DOHH2 (cell line): ENCODE results near the gene BTF3L4.

Experiments
- H3F3A ChIP-seq: fragments of 200-600 bp; sonication (generic), shearing (Covaris generic); 2 replicates; pipeline ENCODE4 v1.6.0; 2016; ENCODE audit warnings: antibody characterized with exemption, mild to moderate bottlenecking; ENCODE audit not compliant: control insufficient read depth, insufficient read depth
- H3K27ac ChIP-seq: fragments of 200-600 bp; sonication (generic); 2 replicates; pipeline ENCODE4 v1.5.1; 2014; ENCODE audit warnings: low read depth, mild to moderate bottlenecking, low read length, moderate library complexity
- H3K27me3 ChIP-seq: fragments of 200-600 bp; sonication (generic); 2 replicates; pipeline ENCODE4 v1.6.1; 2014; ENCODE audit warnings: mild to moderate bottlenecking, low read length, mixed read lengths; ENCODE audit not compliant: control insufficient read depth
- H3K36me3 ChIP-seq: fragments of 200-600 bp; sonication (generic); 2 replicates; pipeline ENCODE4 v1.6.1; 2014; ENCODE audit warnings: mild to moderate bottlenecking, low read length, moderate library complexity, mixed read lengths; ENCODE audit not compliant: control insufficient read depth
- H3K4me1 ChIP-seq: fragments of 200-600 bp; sonication (generic); 2 replicates; pipeline ENCODE4 v1.6.1; 2014; ENCODE audit warnings: mild to moderate bottlenecking, low read length, mixed read lengths; ENCODE audit not compliant: control insufficient read depth
- H3K4me2 ChIP-seq: fragments of 200-600 bp; sonication (generic); 2 replicates; pipeline ENCODE4 v1.6.0; 2014; ENCODE audit warnings: mild to moderate bottlenecking, low read length, moderate library complexity
- H3K4me3 ChIP-seq: fragments of 200-600 bp; sonication (generic); 2 replicates; pipeline ENCODE4 v1.5.1; 2014; ENCODE audit warnings: mild to moderate bottlenecking, low read length, mixed read lengths
- H3K79me2 ChIP-seq: fragments of 200-600 bp; sonication (generic); 2 replicates; pipeline ENCODE4 v1.6.1; 2014; ENCODE audit warnings: mild to moderate bottlenecking, low read length, mixed read lengths; ENCODE audit not compliant: control insufficient read depth
- H3K9me2 ChIP-seq: fragments of 200-600 bp; sonication (generic); replicated peaks from 2 replicates; pipeline ENCODE4 v1.6.1; 2014; ENCODE audit warnings: mild to moderate bottlenecking, low read length, mixed read lengths; ENCODE audit not compliant: control insufficient read depth
- H3K9me3 ChIP-seq: fragments of 200-600 bp; sonication (generic); 2 replicates; pipeline ENCODE4 v1.6.1; 2014; ENCODE audit warnings: antibody characterized with exemption, low read length, mixed read lengths; ENCODE audit not compliant: control insufficient read depth, insufficient read depth
- H4K20me1 ChIP-seq: fragments of 200-600 bp; sonication (generic); 2 replicates; pipeline ENCODE4 v1.6.0; 2014; ENCODE audit warnings: low read depth, mild to moderate bottlenecking, antibody characterized with exemption, low read length, moderate library complexity; ENCODE audit not compliant: control insufficient read depth, insufficient read depth
- EZH2phosphoT487 ChIP-seq: fragments of 200-600 bp; sonication (generic); IDR thresholded peaks from 2 replicates; pipeline ENCODE4 v1.6.1; 2017; ENCODE audit warnings: borderline replicate concordance, mild to moderate bottlenecking, antibody characterized with exemption, low read length, moderate library complexity, mixed read lengths
- TF ChIP-seq, protein P1 (sequence below): fragments of 200-600 bp; sonication (generic); IDR thresholded peaks from one replicate; pipeline ENCODE4 v1.5.1; 2014; ENCODE audit warnings: antibody characterized with exemption, mild to moderate bottlenecking, low read depth, low read length; ENCODE audit not compliant: poor library complexity, severe bottlenecking

Gene BTF3L4

GRCh38 chr1:52034050-52034384 lies 22.1 kb upstream of the BTF3L4 start:
- peaks cover 14% of the 10 kb centered on the region for H3F3A ChIP-seq

GRCh38 chr1:52037402-52037814 lies 18.7 kb upstream of the BTF3L4 start:
- Histone ChIP-seq H3K27me3 (no peaks in the 10 kb centered on the region), H4K20me1 (peaks cover 6% of the 10 kb centered on the region; the same call in 1 of the 2 replicates), H3K79me2 (peaks cover 22% of the 10 kb centered on the region), H3K27ac (no peak overlapping the region), H3K4me3 (no peak overlapping the region), H3K9me2 (no peaks in the 10 kb centered on the region), H3K36me3 (peaks cover 44% of the 10 kb centered on the region), H3K4me2 (no peak overlapping the region), H3K9me3 (no peaks in the 10 kb centered on the region), H3F3A (peaks cover 14% of the 10 kb centered on the region), H3K4me1 (peaks cover 8% of the 10 kb centered on the region)
- TF ChIP-seq, protein P1, sequence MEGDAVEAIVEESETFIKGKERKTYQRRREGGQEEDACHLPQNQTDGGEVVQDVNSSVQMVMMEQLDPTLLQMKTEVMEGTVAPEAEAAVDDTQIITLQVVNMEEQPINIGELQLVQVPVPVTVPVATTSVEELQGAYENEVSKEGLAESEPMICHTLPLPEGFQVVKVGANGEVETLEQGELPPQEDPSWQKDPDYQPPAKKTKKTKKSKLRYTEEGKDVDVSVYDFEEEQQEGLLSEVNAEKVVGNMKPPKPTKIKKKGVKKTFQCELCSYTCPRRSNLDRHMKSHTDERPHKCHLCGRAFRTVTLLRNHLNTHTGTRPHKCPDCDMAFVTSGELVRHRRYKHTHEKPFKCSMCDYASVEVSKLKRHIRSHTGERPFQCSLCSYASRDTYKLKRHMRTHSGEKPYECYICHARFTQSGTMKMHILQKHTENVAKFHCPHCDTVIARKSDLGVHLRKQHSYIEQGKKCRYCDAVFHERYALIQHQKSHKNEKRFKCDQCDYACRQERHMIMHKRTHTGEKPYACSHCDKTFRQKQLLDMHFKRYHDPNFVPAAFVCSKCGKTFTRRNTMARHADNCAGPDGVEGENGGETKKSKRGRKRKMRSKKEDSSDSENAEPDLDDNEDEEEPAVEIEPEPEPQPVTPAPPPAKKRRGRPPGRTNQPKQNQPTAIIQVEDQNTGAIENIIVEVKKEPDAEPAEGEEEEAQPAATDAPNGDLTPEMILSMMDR: no peak
- no peak for TF ChIP-seq EZH2phosphoT487

More at GRCh38 chr1:52034050-52034384, 22.1 kb upstream of the BTF3L4 start:
- no peaks in the 10 kb centered on the region for H3K9me3 ChIP-seq
- no peak for TF ChIP-seq EZH2phosphoT487
- TF ChIP-seq, protein P1: no peak
- no peaks in the 10 kb centered on the region for H3K27me3 ChIP-seq
- peak overlapping the region; percentile 84 for H3K4me2 ChIP-seq
- H3K36me3 ChIP-seq: peaks cover 51% of the 10 kb centered on the region
- no peaks in the 10 kb centered on the region for H3K9me2 ChIP-seq
- H3K27ac ChIP-seq: 0 out of 2 replicates have a peak overlapping the region, but pooled peaks have one; percentile 40
- peak overlapping the region; percentile 93 for H3K4me3 ChIP-seq
- peaks cover 46% of the 10 kb centered on the region for H3K79me2 ChIP-seq
- H3K4me1 ChIP-seq: peaks cover 25% of the 10 kb centered on the region
- H4K20me1 ChIP-seq: peaks cover 14% of the 10 kb centered on the region; the same call in 1 of the 2 replicates

DNA sequence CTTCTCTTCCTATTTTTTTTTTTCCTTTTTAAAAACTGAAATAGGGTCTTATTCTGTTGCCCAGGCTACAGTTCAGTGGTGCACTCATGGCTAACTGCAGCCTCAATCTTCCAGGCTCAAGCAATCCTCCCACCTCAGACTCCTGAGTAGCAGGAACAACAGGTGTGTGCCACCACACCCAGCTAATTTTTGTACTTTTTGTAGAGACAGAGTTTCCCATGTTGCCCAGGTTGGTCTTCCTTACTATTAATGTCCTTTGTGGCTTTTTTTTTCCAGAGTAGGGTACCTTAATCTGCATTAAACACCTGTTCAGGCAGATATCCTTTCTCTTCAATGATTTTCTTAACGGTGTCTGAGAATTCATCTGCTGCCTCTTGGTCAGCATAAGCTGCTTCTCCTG lies 18.2 kb upstream of the BTF3L4 start:
- Histone ChIP-seq H4K20me1 (0 out of 2 replicates have a peak, but pooled peaks cover 1% of the 10 kb centered on the region), H3K27me3 (no peaks in the 10 kb centered on the region), H3K27ac (no peak overlapping the region), H3K36me3 (peaks cover 39% of the 10 kb centered on the region), H3K4me3 (no peak overlapping the region), H3K9me2 (no peaks in the 10 kb centered on the region), H3K9me3 (no peaks in the 10 kb centered on the region), H3K4me1 (peaks cover 7% of the 10 kb centered on the region), H3F3A (peaks cover 14% of the 10 kb centered on the region), H3K4me2 (no peak overlapping the region), H3K79me2 (peaks cover 18% of the 10 kb centered on the region)
- TF ChIP-seq EZH2phosphoT487: no peak
- TF ChIP-seq, protein P1: no peak
